HepG2 (cell line): ENCODE results near the gene TLN1. TPM values are rescaled to one million over a fixed set of nuclear protein-coding genes. Genes with fewer than 3 reads are reported as not detected.
A peak's percentile ranks its signal among the peaks of the same experiment; 100 is the strongest.

Experiments used
- CHD2 ChIP-seq: IDR thresholded peaks from 2 replicates; pipeline ENCODE4 v1.6.1; 2011; ENCODE audit warnings: low read depth, low read length, improper control_type of control experiment
- CSRNP2 ChIP-seq: sonication (generic); formaldehyde crosslinking; conservative IDR thresholded peaks from 2 replicates; pipeline ENCODE4 v1.8.0; 2022; ENCODE audit warnings: low read depth, missing genetic modification reagents
- GATA4 ChIP-seq: sonication (generic); IDR thresholded peaks from 2 replicates; pipeline ENCODE4 v1.6.1; 2016; ENCODE audit warnings: antibody characterized with exemption, low read depth, borderline replicate concordance
- ISX ChIP-seq: sonication (generic); formaldehyde crosslinking; conservative IDR thresholded peaks from 2 replicates; pipeline ENCODE4 v1.5.0; 2020; ENCODE audit warnings: missing genetic modification reagents
- NAIF1 ChIP-seq: sonication (generic); formaldehyde crosslinking; IDR thresholded peaks from 2 replicates; pipeline ENCODE4 v1.5.0; 2020; ENCODE audit warnings: mild to moderate bottlenecking, missing genetic modification reagents, borderline replicate concordance
- PHF20 ChIP-seq: sonication (generic); formaldehyde crosslinking; IDR thresholded peaks from 2 replicates; pipeline ENCODE4 v1.5.0; 2020; ENCODE audit warnings: mild to moderate bottlenecking, missing genetic modification reagents
- RELA ChIP-seq: sonication (generic); formaldehyde crosslinking; IDR thresholded peaks from 2 replicates; pipeline ENCODE4 v1.4.0; 2020; ENCODE audit warnings: missing genetic modification reagents
- SMAD1 ChIP-seq: sonication (generic); formaldehyde crosslinking; IDR thresholded peaks from 2 replicates; pipeline ENCODE4 v1.4.0; 2020; ENCODE audit warnings: missing genetic modification reagents, low read depth, mild to moderate bottlenecking, borderline replicate concordance
- SNAPC2 ChIP-seq: sonication (generic); formaldehyde crosslinking; IDR thresholded peaks from 2 replicates; pipeline ENCODE4 v1.8.1; 2022; ENCODE audit warnings: mild to moderate bottlenecking, missing genetic modification reagents
- SPEN ChIP-seq: sonication (generic); formaldehyde crosslinking; IDR thresholded peaks from 2 replicates; pipeline ENCODE4 v1.5.1; 2020; ENCODE audit warnings: low read depth, mild to moderate bottlenecking, missing genetic modification reagents
- U2AF1 ChIP-seq: fragments of 200-400 bp; formaldehyde crosslinking; optimal IDR thresholded peaks from 2 replicates; pipeline ENCODE3; 2017; ENCODE audit warnings: mild to moderate bottlenecking, low read depth, low read length
- USF2 ChIP-seq, 2 experiments: sonication (generic) in 1 of 2; formaldehyde crosslinking in 1 of 2; IDR thresholded peaks; 2 replicates each; pipeline versions ENCODE4 v1.5.1 to v1.6.1; 2011 to 2020; ENCODE audit warnings: borderline replicate concordance in 1 of 2, low read depth in 1 of 2, low read length in 1 of 2, mild to moderate bottlenecking in 1 of 2, missing genetic modification reagents in 1 of 2, moderate library complexity in 1 of 2
- WIZ ChIP-seq: sonication (generic); formaldehyde crosslinking; IDR thresholded peaks from 2 replicates; pipeline ENCODE4 v1.5.1; 2020; ENCODE audit warnings: mild to moderate bottlenecking, missing genetic modification reagents
- YEATS2 ChIP-seq: sonication (generic); formaldehyde crosslinking; IDR thresholded peaks from 2 replicates; pipeline ENCODE4 v1.4.0; 2020; ENCODE audit warnings: missing genetic modification reagents, borderline replicate concordance
- ZNF17 ChIP-seq: sonication (generic); formaldehyde crosslinking; IDR thresholded peaks from 2 replicates; pipeline ENCODE4 v1.5.0; 2020; ENCODE audit warnings: mild to moderate bottlenecking, missing genetic modification reagents
- ZNF383 ChIP-seq: sonication (generic); formaldehyde crosslinking; IDR thresholded peaks from 2 replicates; pipeline ENCODE4 v1.4.0; 2020; ENCODE audit warnings: missing genetic modification reagents, mild to moderate bottlenecking, borderline replicate concordance
- ZNF503 ChIP-seq: sonication (generic); formaldehyde crosslinking; IDR thresholded peaks from 2 replicates; pipeline ENCODE4 v1.4.0; 2020; ENCODE audit warnings: missing genetic modification reagents
- ZNF607 ChIP-seq: sonication (generic); formaldehyde crosslinking; IDR thresholded peaks from 2 replicates; pipeline ENCODE4 v1.5.1; 2020; ENCODE audit warnings: missing genetic modification reagents, mild to moderate bottlenecking, borderline replicate concordance
- ZNF639 ChIP-seq: conservative IDR thresholded peaks from 2 replicates; pipeline ENCODE4 v1.6.1; 2018; ENCODE audit warnings: missing genetic modification reagents
- polyA plus RNA-seq, 8 experiments: library from polyadenylated mRNA; depleted of rRNA in 3 of 8; stranded (reverse) in 7 of 8; unstranded in 1 of 8; fragments of >200 nt; fragmentation: Illumina TruSeq in 4 of 8; extraction: Trizol in 4 of 8; gene quantifications; 2 replicates each; pipeline versions ENCODE4 v1.2.1 to v1.2.3, GENCODE V29; 2011 to 2016; ENCODE audit warnings: low read depth in 4 of 8, missing spikeins in 1 of 8, mixed read lengths in 1 of 8; ENCODE audit not compliant: insufficient read depth in 1 of 8
- total RNA-seq, 5 experiments: library from RNA; depleted of rRNA; stranded (reverse); fragments of >200 nt; fragmentation: Illumina TruSeq; extraction: Trizol; gene quantifications; 2 replicates each; pipeline ENCODE4 v1.2.3, GENCODE V29; 2016; ENCODE audit warnings: low read depth in 1 of 5

Gene TLN1
- total and polyA plus RNA-seq, 2 of the 13 experiments (the other 11 are each of a cell fraction or from before 2014, with no cell fraction given) = 35.2 to 51.8 TPM

GRCh38 chr9:35664531-35665470 is 67.2 kb downstream of the TLN1 start, which contains the start of gene ARHGEF39 (continued):
- TF ChIP-seq ZNF503 (CRISPR knock-in tag) = peak; percentile 18; the same call in 1 of the 2 replicates
- TF ChIP-seq PHF20 (CRISPR knock-in tag) = peak; percentile 76
- peak; percentile 78 for TF ChIP-seq SPEN (CRISPR knock-in tag)
- peak; percentile 92; the same call in 1 of the 2 replicates for TF ChIP-seq ZNF607 (CRISPR knock-in tag)
- 0 out of 2 replicates have a peak, but pooled peaks have one; percentile 40 for TF ChIP-seq CHD2
- TF ChIP-seq YEATS2 (CRISPR knock-in tag) = peak; percentile 65; the same call in 1 of the 2 replicates
- peak; percentile 87 for TF ChIP-seq SNAPC2
- TF ChIP-seq CSRNP2 = peak; percentile 94
- TF ChIP-seq U2AF1 = no peak
- TF ChIP-seq RELA = 0 out of 2 replicates have a peak, but pooled peaks have one; percentile 42
- TF ChIP-seq ISX (CRISPR knock-in tag) = peak; percentile 60; the same call in 1 of the 2 replicates
- TF ChIP-seq USF2 (IDR thresholded peaks at IDR 0.05; ENCODE audit: low read depth, low read length) = no peak
- no peak; the same call in 1 of the 2 replicates for TF ChIP-seq USF2 (CRISPR knock-in tag; IDR thresholded peaks at IDR 0.05; ENCODE audit: borderline replicate concordance)
- TF ChIP-seq ZNF383 (CRISPR knock-in tag) = peak; percentile 68; the same call in 1 of the 2 replicates
- peak; percentile 29; the same call in 1 of the 2 replicates for TF ChIP-seq SMAD1
- TF ChIP-seq ZNF639 (CRISPR knock-in tag) = peak; percentile 53; the same call in 1 of the 2 replicates
- TF ChIP-seq ZNF17 (CRISPR knock-in tag) = no peak
- peak; percentile 57; the same call in 1 of the 2 replicates for TF ChIP-seq WIZ (CRISPR knock-in tag)
- no peak for TF ChIP-seq NAIF1 (CRISPR knock-in tag)
- TF ChIP-seq GATA4 = no peak
